ENCODE measurements around the gene CD7. TPM values are rescaled to one million over a fixed set of nuclear protein-coding genes. Genes with fewer than 3 reads are reported as not detected.
A peak's percentile ranks its signal among the peaks of the same experiment; 100 is the strongest.

CD7 gene
- total RNA-seq, 4 donors from 2014 or later: 0.45 to 3.0 (median 2.5) TPM; not detected in 1

GRCh38 chr17:82354804-82355308 is 37.4 kb upstream of the CD7 start:
- Histone ChIP-seq H3K36me3 (no peaks in the 10 kb centered on the region), H3K4me1 (peaks cover 12 to 31% of the 10 kb centered on the region in 2 donors), H3K9me3 (no peaks in the 10 kb centered on the region), H3K27me3 (no peaks in the 10 kb centered on the region), H3K27ac (peak overlapping the region; percentile 65 to 95 (median 89)), H3K4me3 (replicated peaks in 1 of 3) (no peak overlapping the region)
- intact Hi-C loops (cut with DNase I): loop anchor here (5.0 to 10.0 kb wide), 2 partner anchors 197 to 420 kb away; no protein-coding TSS in a partner anchor
- 91 to 92% methylated on average over 7 of the region's 7 CpGs for whole genome bisulfite sequencing, 2 donors
- no peak for DNase-seq
- TF ChIP-seq POLR2A (IDR thresholded peaks at IDR 0.05): no peak
- TF ChIP-seq, protein P1, sequence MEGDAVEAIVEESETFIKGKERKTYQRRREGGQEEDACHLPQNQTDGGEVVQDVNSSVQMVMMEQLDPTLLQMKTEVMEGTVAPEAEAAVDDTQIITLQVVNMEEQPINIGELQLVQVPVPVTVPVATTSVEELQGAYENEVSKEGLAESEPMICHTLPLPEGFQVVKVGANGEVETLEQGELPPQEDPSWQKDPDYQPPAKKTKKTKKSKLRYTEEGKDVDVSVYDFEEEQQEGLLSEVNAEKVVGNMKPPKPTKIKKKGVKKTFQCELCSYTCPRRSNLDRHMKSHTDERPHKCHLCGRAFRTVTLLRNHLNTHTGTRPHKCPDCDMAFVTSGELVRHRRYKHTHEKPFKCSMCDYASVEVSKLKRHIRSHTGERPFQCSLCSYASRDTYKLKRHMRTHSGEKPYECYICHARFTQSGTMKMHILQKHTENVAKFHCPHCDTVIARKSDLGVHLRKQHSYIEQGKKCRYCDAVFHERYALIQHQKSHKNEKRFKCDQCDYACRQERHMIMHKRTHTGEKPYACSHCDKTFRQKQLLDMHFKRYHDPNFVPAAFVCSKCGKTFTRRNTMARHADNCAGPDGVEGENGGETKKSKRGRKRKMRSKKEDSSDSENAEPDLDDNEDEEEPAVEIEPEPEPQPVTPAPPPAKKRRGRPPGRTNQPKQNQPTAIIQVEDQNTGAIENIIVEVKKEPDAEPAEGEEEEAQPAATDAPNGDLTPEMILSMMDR (IDR thresholded peaks at IDR 0.05): no peak

- DNase-seq: no peak
- no peaks in the 10 kb centered on the region for H3K27me3 ChIP-seq
- no peaks in the 10 kb centered on the region for H3K36me3 ChIP-seq
- peaks cover 12 to 36% of the 10 kb centered on the region in 2 donors for H3K4me1 ChIP-seq
- no peak overlapping the region for H3K4me3 ChIP-seq (replicated peaks in 1 of 3)
- TF ChIP-seq, protein P1 (IDR thresholded peaks at IDR 0.05): no peak
- no peak for TF ChIP-seq POLR2A (IDR thresholded peaks at IDR 0.05)
- intact Hi-C loops (cut with DNase I): loop anchor here (2.0 to 10.0 kb wide), 3 partner anchors 61 to 421 kb away; no protein-coding TSS in a partner anchor
- H3K27ac ChIP-seq: no peak overlapping the region
- WGBS, 2 donors: 90 to 91% methylated on average over 4 to 7 of the region's 8 CpGs
- no peaks in the 10 kb centered on the region for H3K9me3 ChIP-seq
Observed at GRCh38 chr17:82353484-82353883, 36.1 kb upstream of the CD7 start.

DNA sequence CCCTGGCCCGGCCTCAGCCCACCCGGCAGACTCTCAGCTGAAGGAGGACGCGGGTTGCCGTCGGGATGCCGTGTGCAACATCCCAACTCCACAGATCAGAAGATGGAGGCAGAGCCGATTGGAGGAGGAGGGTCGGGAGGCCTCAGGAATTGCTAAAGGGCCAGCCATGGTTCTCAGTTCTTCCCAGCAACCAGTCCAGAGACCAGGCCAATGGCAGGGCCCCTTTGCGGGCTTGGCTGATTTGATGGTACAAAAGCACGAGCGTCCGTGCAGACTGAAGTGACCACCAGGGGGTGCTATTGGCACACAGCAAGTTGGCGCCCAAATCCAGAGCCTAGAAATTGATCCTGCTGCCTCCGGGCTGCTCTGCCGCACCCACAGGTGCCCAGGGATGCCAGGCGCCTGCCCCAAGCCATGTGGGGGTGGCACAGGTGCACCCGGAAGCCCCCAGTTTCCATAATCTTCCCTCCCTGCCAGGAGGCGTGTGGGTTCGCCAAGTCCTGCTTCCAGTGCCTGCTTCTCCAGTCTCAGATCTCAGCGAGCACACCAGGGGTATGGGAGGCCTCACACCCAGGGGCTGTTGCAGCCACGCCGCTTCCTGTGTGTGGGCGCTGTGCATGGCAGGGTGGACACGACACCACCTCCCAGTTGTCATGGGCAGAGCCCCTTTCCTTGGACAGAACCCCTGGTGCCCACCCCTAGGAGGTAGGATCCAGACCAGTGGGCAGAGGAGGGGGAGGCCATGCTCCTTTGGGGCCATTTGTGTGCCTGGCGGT is 34.5 kb upstream of the CD7 start:
- H3K27ac ChIP-seq: no peak overlapping the region
- H3K4me1 ChIP-seq: peaks cover 12 to 31% of the 10 kb centered on the region in 2 donors
- no peak for TF ChIP-seq POLR2A (IDR thresholded peaks at IDR 0.05)
- TF ChIP-seq, protein P1 (IDR thresholded peaks at IDR 0.05): peak; percentile 84 to 94 (median 90)
- WGBS, 2 donors: 49 to 65% methylated on average over 12 to 20 of the region's 26 CpGs
- no peaks in the 10 kb centered on the region for H3K36me3 ChIP-seq
- H3K4me3 ChIP-seq (replicated peaks in 1 of 3): no peak overlapping the region
- H3K9me3 ChIP-seq: no peaks in the 10 kb centered on the region
- DNase-seq: peak; percentile 85 to 89
- intact Hi-C loops (cut with DNase I): loop anchor here (2.0 to 10.0 kb wide), 3 partner anchors 63 to 423 kb away; no protein-coding TSS in a partner anchor
- H3K27me3 ChIP-seq: no peaks in the 10 kb centered on the region

- DNase-seq: no peak
- Histone ChIP-seq H3K4me1 (peaks cover 6 to 25% of the 10 kb centered on the region in 2 donors), H3K9me3 (no peaks in the 10 kb centered on the region), H3K27ac (no peak overlapping the region), H3K4me3 (replicated peaks in 1 of 3) (no peak overlapping the region), H3K27me3 (no peaks in the 10 kb centered on the region), H3K36me3 (no peaks in the 10 kb centered on the region)
- 66 to 70% methylated on average over 20 to 21 of the region's 21 CpGs for WGBS, 2 donors
- intact Hi-C loops (cut with DNase I): loop anchor here (5.0 to 10.0 kb wide), 2 partner anchors 201 to 424 kb away; no protein-coding TSS in a partner anchor
- no peak for TF ChIP-seq POLR2A (IDR thresholded peaks at IDR 0.05)
- TF ChIP-seq, protein P1 (IDR thresholded peaks at IDR 0.05): no peak
Observed at GRCh38 chr17:82351254-82351712, 33.9 kb upstream of the CD7 start.

Measured in thyroid gland (tissue), 4 donors.